Measurements from ENCODE around the gene DCHS1. TPM values are rescaled to one million over a fixed set of nuclear protein-coding genes. Genes with fewer than 3 reads are reported as not detected.

The DCHS1 gene
- total RNA-seq, 3 donors from 2014 or later (not counting 1 experiment from before 2014, with no cell fraction given) = 0.49 to 1.0 (median 0.83) TPM

- H3K36me3 ChIP-seq (ENCODE audit: control insufficient read depth, insufficient read depth, low read length) = no peaks in the 10 kb centered on the region
- Mint-ChIP-seq H3K27me3 (ENCODE audit: low read depth in 2 of 2) (peaks cover 0 to 3% of the 10 kb centered on the region in 2 donors), H3K9me3 (no peaks in the 10 kb centered on the region), H3K36me3 (no peaks in the 10 kb centered on the region), H3K4me3 (no peak overlapping the region), H3K27ac (no peak overlapping the region), H3K4me1 (peaks cover 0 to 8% of the 10 kb centered on the region in 2 donors)
- DNase-seq (no peak), ATAC-seq (no peak)
- no peaks in the 10 kb centered on the region for H3K27me3 ChIP-seq (ENCODE audit: control insufficient read depth, insufficient read depth, low read length)
- no peak overlapping the region for H3K4me3 ChIP-seq (ENCODE audit: low read length)
- H3K27ac ChIP-seq (ENCODE audit: low read length) = no peak overlapping the region
- no peaks in the 10 kb centered on the region for H3K9me3 ChIP-seq (ENCODE audit: control insufficient read depth, insufficient read depth, low read length)
- intact Hi-C loops (cut with micrococcal nuclease) = no loop called here
- WGBS (ENCODE audit: insufficient coverage) = 96% methylated on average over 4 of the region's 4 CpGs
- TF ChIP-seq, protein P1, sequence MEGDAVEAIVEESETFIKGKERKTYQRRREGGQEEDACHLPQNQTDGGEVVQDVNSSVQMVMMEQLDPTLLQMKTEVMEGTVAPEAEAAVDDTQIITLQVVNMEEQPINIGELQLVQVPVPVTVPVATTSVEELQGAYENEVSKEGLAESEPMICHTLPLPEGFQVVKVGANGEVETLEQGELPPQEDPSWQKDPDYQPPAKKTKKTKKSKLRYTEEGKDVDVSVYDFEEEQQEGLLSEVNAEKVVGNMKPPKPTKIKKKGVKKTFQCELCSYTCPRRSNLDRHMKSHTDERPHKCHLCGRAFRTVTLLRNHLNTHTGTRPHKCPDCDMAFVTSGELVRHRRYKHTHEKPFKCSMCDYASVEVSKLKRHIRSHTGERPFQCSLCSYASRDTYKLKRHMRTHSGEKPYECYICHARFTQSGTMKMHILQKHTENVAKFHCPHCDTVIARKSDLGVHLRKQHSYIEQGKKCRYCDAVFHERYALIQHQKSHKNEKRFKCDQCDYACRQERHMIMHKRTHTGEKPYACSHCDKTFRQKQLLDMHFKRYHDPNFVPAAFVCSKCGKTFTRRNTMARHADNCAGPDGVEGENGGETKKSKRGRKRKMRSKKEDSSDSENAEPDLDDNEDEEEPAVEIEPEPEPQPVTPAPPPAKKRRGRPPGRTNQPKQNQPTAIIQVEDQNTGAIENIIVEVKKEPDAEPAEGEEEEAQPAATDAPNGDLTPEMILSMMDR (IDR thresholded peaks at IDR 0.05) = no peak
- H3K4me1 ChIP-seq (ENCODE audit: control insufficient read depth, insufficient read depth, low read length) = no peaks in the 10 kb centered on the region
Measured at GRCh38 chr11:6674862-6675261, 19.3 kb upstream of the DCHS1 start.

DNA sequence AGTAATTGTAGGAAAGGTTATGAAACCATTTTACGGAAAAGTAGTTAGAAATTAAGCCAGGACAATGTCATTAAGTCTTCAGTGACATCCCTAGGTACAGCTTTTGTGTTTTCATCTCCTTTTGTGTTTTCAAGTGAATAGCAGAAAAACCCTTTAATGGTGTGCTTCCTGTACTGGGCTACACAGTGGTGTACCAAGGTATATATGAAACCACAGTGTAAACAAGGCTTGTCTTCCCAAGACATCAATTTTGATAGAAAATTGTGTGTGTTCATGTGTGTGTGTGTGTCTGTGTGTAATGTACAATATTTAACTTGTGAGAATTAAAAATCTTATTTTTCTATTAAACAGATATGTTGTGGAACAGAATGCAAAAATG, 18.6 kb upstream of the DCHS1 start:
- H3K4me1 Mint-ChIP-seq = peaks cover 0 to 8% of the 10 kb centered on the region in 2 donors
- H3K4me1 ChIP-seq (ENCODE audit: control insufficient read depth, insufficient read depth, low read length) = no peaks in the 10 kb centered on the region
- H3K36me3 ChIP-seq (ENCODE audit: control insufficient read depth, insufficient read depth, low read length) = no peaks in the 10 kb centered on the region
- intact Hi-C loops (cut with micrococcal nuclease) = no loop called here
- no peak overlapping the region for H3K4me3 Mint-ChIP-seq
- H3K9me3 ChIP-seq (ENCODE audit: control insufficient read depth, insufficient read depth, low read length) = no peaks in the 10 kb centered on the region
- H3K27me3 Mint-ChIP-seq (ENCODE audit: low read depth in 2 of 2) = peaks cover 0 to 3% of the 10 kb centered on the region in 2 donors
- no peaks in the 10 kb centered on the region for H3K27me3 ChIP-seq (ENCODE audit: control insufficient read depth, insufficient read depth, low read length)
- H3K27ac ChIP-seq (ENCODE audit: low read length) = no peak overlapping the region
- H3K27ac Mint-ChIP-seq = no peak overlapping the region
- H3K4me3 ChIP-seq (ENCODE audit: low read length) = no peak overlapping the region
- no peaks in the 10 kb centered on the region for H3K9me3 Mint-ChIP-seq
- WGBS (ENCODE audit: insufficient coverage) = 100% methylated on average over 1 of the region's 1 CpG
- no peak for ATAC-seq
- TF ChIP-seq, protein P1 (IDR thresholded peaks at IDR 0.05) = no peak
- peak in 1 of 2 donors; percentile 23 for DNase-seq
- H3K36me3 Mint-ChIP-seq = no peaks in the 10 kb centered on the region

DNA sequence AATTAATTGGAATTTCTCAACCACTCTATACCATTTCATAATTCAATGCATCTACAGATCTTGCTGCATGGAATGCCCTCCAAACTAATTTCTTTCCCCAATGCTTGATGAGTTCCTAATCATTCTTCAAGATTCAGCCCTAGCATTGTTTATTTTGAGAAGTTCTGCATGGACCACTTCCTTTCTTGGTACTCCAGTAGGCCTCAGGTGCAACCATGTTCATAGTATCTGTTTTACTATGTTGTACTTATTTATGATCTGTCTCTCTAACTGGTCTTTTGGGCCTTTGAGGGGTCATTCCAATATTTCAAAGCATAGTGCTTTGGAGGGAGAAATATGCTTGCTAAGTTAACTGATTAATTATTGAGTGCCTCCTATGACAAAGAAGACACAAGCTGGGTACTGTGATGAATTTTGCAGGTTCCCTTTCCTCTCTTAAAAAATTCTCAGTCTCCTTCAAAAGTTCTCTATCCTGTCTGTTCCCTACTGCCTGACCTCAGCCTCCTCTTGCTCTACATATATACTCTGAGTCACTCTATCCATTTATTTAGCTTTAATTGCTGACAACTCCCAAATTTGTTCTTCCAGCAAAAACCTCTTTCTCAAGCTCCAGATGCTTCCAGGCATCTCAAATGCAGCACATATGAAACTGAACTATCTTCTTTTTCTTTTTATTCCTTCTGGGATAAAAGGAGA, 18.1 kb upstream of the DCHS1 start:
- no peaks in the 10 kb centered on the region for H3K9me3 Mint-ChIP-seq
- no peaks in the 10 kb centered on the region for H3K9me3 ChIP-seq (ENCODE audit: control insufficient read depth, insufficient read depth, low read length)
- peaks cover 0 to 3% of the 10 kb centered on the region in 2 donors for H3K27me3 Mint-ChIP-seq (ENCODE audit: low read depth in 2 of 2)
- intact Hi-C loops (cut with micrococcal nuclease) = no loop called here
- H3K36me3 Mint-ChIP-seq = no peaks in the 10 kb centered on the region
- no peak overlapping the region for H3K4me3 Mint-ChIP-seq
- H3K36me3 ChIP-seq (ENCODE audit: control insufficient read depth, insufficient read depth, low read length) = no peaks in the 10 kb centered on the region
- ATAC-seq = no peak
- H3K4me3 ChIP-seq (ENCODE audit: low read length) = no peak overlapping the region
- peaks cover 0 to 8% of the 10 kb centered on the region in 2 donors for H3K4me1 Mint-ChIP-seq
- H3K27ac ChIP-seq (ENCODE audit: low read length) = no peak overlapping the region
- no peak overlapping the region for H3K27ac Mint-ChIP-seq
- TF ChIP-seq, protein P1 (IDR thresholded peaks at IDR 0.05) = no peak
- no peaks in the 10 kb centered on the region for H3K27me3 ChIP-seq (ENCODE audit: control insufficient read depth, insufficient read depth, low read length)
- DNase-seq = no peak
- no peaks in the 10 kb centered on the region for H3K4me1 ChIP-seq (ENCODE audit: control insufficient read depth, insufficient read depth, low read length)

DNA sequence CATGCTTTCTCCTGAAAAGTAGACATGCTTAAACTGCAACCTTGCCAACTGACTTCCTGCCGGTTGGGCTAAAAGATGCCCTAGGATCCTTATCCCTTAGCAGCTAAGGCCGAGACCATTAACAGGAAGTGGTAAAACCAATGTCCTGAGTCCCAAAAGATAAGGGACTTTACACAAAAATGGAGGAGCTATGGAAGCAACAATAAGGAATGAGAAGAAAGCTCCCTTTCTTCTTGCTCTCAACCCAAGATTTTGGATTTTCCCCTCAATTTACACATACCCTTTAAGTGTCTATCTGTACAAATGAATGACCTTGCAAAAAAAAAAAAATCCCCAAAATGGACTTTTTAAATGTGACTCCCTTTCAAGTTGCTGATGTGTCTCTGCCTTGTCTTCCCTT, 16.4 kb upstream of the DCHS1 start:
- TF ChIP-seq, protein P1 (IDR thresholded peaks at IDR 0.05) = no peak
- Histone ChIP-seq H3K27me3 (ENCODE audit: control insufficient read depth, insufficient read depth, low read length) (no peaks in the 10 kb centered on the region), H3K27ac (ENCODE audit: low read length) (no peak overlapping the region), H3K4me3 (ENCODE audit: low read length) (no peak overlapping the region), H3K36me3 (ENCODE audit: control insufficient read depth, insufficient read depth, low read length) (no peaks in the 10 kb centered on the region), H3K9me3 (ENCODE audit: control insufficient read depth, insufficient read depth, low read length) (no peaks in the 10 kb centered on the region), H3K4me1 (ENCODE audit: control insufficient read depth, insufficient read depth, low read length) (peaks cover 10% of the 10 kb centered on the region)
- Mint-ChIP-seq H3K4me1 (peaks cover 9 to 14% of the 10 kb centered on the region in 2 donors), H3K36me3 (no peaks in the 10 kb centered on the region), H3K4me3 (no peak overlapping the region), H3K9me3 (no peaks in the 10 kb centered on the region), H3K27me3 (ENCODE audit: low read depth in 2 of 2) (peaks cover 0 to 3% of the 10 kb centered on the region in 2 donors), H3K27ac (no peak overlapping the region)
- no peak for ATAC-seq
- 43% methylated on average over 2 of the region's 2 CpGs for WGBS (ENCODE audit: insufficient coverage)
- no peak for DNase-seq
- intact Hi-C loops (cut with micrococcal nuclease) = no loop called here

Measured in natural killer cell (primary cell).